HG02852 (cell line): Measurements from ENCODE around the gene NME9.

Source experiments
- ATAC-seq: cut with Tn5 transposase; IDR thresholded peaks from one replicate; pipeline ENCODE4 v1.9.1; 2021; ENCODE audit warnings: mild to moderate bottlenecking, moderate library complexity; ENCODE audit not compliant: unreplicated experiment

Gene NME9

DNA sequence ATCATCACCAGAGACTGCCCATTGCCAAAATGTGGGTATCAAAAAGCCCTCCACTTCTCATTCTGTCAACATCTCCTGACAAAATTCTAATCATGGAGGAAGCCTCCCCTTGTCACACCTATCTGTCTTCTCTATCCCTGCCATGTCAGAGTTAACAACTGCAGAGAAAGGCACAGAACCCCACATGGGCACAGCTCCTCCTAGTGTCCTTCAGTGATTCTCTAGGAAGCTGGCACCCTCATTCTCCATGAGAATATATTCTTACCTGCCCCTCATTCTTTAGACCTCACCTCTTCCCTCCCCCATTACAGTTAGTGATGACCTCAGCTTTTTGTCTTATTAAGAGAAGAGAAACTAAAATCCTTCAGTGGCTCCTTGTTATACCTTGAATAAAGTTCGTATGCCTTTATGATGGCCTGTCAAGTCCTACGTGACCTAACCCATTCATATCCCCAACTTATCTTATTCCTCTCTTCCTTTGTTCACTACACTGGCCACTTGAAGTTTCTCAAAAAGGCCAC is 44.6 kb downstream of the NME9 start:
- ATAC-seq: no peak

DNA sequence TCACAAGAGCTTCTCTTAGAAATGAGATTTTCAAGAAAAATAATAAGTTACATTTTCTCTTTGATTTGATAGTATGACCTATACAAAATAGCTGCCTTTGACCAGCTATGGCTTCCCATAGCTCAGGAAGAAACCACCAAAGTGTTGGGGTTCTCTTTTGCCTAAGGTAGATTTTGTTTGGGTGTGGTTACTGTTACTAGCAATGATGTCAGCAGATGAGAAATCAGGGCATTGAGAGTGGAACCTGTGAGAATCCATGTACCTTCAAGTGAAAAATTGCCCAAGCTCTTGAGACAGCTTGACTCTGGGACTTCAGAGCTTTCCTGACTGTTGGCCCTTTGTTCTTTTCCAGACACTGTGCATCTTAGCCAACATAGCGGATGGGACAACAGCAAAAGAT is 45.6 kb downstream of the NME9 start:
- ATAC-seq: no peak

GRCh38 chr3:138282836-138283235 is 46.8 kb downstream of the NME9 start:
- ATAC-seq: no peak

- no peak for ATAC-seq
Observed at GRCh38 chr3:138281561-138281960, 48.1 kb downstream of the NME9 start.

DNA sequence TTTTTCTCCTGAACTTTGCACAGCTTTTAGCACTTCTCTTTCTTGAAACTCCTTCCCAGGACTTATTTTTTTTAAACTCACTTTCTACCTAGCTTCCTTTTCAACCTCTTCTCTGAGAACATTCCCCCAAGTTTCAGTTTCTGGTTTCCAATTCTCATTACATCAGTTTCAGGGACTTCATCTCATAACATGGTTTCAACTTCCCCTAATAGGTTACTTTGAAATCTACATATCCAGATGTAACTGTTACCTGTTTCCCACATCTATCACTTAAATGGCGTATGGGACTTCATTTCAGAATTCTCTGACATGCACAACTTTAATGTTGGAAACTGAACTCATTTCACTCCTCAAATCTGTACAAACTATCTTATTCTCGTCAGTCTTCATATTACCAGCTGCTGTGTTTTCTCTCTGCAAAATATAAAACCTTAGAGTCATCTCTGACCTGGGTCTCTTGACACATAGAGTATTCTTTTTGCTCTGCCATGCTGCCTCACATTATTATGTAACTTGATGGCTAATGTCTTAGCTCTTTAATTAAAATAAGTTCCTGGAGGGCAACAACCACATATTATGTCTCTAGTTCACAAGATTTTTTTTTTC is 58.4 kb downstream of the NME9 start:
- peak; percentile 69 for ATAC-seq

DNA sequence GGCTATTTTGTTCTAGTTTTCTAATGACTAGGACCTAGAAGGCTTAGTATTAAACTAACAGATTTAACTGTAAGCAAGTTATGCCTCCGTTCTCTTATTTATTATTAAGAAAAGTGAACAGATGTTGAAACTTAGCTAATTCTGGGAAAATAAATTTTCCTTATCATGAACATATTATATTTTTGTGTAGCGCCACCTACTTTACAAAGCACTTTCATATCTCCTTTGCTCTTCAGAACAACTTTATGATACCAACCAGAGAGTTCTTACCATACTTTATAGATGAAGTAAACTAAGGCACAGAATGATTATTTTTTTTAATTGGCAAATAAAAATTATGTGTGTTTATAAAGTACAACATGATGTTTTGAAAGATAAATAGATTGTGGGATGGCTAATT is 59.4 kb downstream of the NME9 start:
- no peak for ATAC-seq

GRCh38 chr3:138267083-138267482 is 62.6 kb downstream of the NME9 start:
- ATAC-seq: no peak

DNA sequence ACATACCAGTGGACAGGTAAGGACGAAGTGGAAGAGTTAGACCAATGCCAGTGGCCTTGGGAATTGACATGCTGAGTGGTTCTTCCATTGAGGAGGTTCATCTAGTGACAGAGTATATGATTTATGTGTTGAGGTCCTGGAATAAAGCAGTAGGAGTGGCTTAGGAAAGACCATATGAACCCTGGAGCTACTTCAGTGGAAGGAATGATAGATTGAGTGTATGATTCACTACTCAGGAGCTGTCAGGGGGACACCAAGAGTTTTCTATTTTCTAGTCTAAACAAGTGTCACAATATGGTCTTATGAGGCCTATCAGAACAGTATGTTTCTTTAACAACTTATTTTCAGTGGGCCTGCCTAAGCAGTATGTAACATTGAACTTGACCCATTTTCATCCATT is 63.9 kb downstream of the NME9 start:
- no peak for ATAC-seq

- no peak for ATAC-seq
Observed at GRCh38 chr3:138263104-138263503, 66.5 kb downstream of the NME9 start.

GRCh38 chr3:138260611-138261010 is 69.0 kb downstream of the NME9 start:
- no peak for ATAC-seq

- ATAC-seq: no peak
Observed at GRCh38 chr3:138259126-138259525, 70.5 kb downstream of the NME9 start.

DNA sequence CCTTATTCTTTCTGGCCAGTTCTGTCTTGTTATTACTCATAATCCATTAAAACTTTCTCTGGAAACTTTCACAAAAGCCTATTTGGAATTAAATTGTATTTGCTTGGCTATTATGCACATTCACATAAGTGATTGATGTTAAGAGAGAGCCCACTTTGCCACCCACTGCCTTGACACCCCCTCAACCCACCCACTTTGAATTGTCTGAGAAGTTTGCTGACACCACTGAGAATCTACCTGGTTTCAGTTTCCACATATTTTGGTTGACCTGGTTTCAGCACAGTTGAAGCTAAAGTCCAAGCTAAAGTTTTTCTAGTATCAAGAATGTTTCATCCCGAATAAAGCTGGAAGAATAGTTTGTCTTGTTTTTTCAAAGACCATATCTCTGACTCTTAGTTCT is 71.7 kb downstream of the NME9 start:
- ATAC-seq: no peak

- ATAC-seq: no peak
Observed at GRCh38 chr3:138256022-138256421, 73.6 kb downstream of the NME9 start.

DNA sequence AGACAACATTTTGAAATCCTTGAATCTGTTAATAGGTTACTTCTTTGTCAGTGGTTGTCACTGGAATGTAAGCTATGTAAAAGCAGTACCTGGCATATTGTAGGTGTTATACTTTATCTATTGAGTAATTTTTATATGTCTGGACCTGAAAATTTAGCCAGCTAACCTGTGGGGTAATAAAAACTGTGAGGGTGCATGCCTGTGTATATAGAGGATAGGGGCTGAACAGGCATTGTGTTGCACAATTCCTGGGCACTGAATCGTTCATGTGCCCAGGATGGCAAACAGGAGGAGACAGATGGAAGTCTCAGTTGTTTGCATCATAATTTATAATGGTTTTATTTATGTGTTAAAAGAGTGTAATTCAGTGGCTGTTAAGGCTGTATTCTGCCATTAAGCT is 75.4 kb downstream of the NME9 start:
- no peak for ATAC-seq

DNA sequence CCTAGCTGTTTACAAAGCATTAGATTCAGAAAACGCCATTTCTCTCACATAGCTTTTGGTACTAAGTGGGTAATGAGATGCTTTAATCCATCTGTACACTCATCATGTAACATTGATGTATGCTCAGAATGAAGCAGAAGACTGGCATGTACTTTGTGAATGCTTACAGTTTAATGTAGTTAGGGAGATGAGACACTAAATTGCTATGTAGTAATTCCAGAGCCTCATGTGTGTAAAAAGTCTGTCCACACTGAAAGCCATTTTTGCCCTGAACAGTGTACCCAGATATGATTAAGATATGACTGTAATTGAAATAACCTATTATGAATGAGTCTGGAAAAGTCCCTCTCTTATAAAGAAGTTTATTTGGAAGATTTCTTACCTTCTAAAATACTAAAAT is 76.0 kb downstream of the NME9 start:
- no peak for ATAC-seq
